Measurements from ENCODE around the gene HDAC6. TPM values are rescaled to one million over a fixed set of nuclear protein-coding genes. Genes with fewer than 3 reads are reported as not detected.
A peak's percentile ranks its signal among the peaks of the same experiment; 100 is the strongest.

The HDAC6 gene
- 47.1 TPM for total RNA-seq
- long read RNA-seq, partial matches to known transcripts, result 13 of 17 reads
- long read RNA-seq, other reads (novel, unspliced or antisense), result 2 of 17 reads

- DNase-seq (ENCODE audit: low spot score), result peak; percentile 96
These were observed at the start of gene HDAC6 for GRCh38 chrX:48801280-48802088. TSS of gene HDAC6 (plus strand) at chrX:48802067. CDS start at chrX:48802693, 626 bp downstream.

DNA sequence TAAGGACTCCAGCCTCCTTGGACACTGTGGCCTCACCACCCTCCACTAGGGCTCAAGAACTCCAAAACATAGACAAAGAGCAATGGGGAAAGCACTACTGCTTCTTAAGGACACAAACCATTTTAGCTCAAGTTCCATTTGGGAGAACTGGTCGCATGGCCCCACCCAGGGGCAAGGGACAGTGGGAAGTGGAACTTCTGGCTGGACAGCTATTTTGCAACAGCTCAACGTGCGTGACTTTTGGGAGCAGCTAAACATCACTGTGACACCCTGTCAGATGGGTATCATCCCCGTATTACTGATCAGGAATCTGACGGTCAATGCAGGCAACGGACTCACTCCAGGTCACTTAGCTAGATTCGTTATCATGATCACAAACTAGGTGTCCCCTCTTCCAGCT is 49.4 kb upstream of the HDAC6 start:
- no peak for DNase-seq (ENCODE audit: low spot score)

GRCh38 chrX:48753708-48754228 is 48.1 kb upstream of the HDAC6 start:
- DNase-seq (ENCODE audit: low spot score), result no peak

GRCh38 chrX:48754238-48754637 is 47.6 kb upstream of the HDAC6 start:
- DNase-seq (ENCODE audit: low spot score), result no peak

DNA sequence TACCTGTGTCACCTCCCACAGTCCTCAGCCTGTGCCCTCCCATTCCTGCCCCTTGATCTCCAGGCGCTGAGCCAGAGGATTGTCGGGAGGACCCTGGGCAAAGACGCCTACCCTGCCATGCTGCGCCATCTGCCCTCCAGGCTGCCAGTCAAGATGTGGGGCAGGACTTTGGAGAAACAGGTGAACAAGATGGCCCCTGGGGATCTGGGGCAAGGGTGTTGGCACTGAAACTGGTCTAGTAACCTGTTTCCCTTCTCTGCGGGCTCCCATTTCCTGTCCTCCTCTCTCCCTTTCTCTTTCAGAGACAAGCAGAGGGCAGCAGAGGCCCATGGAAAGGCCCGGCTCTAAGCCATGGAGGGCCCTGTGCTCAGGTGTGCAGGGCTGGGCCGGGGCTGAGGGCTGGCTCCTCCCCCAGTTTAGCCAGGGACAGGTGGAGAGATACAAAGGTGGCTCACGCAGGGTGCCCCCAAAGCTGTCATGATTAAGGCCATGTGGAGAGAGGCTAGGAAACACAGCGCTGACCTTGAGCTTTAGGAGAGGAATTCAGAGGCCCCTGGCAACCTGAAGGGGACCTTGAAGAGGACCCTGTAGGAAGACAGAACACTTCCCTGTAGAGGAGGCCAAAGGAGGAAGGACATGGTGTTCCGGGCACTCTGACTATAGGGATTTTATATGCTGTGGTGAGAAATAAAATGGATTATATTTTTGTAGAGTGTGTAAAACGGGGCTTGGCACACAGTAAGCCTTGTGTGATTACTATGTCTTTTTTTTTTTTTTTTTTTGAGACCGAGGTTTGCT is 40.0 kb upstream of the HDAC6 start, which contains the start of gene GLOD5:
TSS of gene GLOD5 (plus strand) at position 74 of the 798 bp plus-strand sequence. CDS start at position 118, 44 bp downstream.
- no peak for DNase-seq (ENCODE audit: low spot score)

GRCh38 chrX:48769230-48769629 is 32.6 kb upstream of the HDAC6 start:
- DNase-seq (ENCODE audit: low spot score), result no peak

DNA sequence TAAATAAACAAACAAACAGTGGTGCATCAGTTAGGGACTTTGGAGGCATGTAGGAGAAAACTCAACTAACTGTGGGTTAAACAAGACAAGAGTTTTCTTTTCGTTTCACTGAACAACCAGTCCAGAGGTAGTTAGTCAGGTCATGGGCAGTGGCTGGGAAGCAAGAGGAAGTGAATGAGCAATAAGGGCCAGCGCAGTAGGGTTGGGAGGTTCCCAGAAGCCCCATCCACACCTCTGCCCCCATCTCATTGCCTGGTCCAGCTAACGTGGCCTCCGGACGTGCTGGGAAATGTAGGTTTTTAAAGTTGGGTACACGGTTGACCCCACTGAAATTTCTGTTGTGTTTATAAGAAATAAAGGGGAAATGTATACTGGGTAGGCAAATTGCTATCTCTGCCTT is 31.6 kb upstream of the HDAC6 start:
- no peak for DNase-seq (ENCODE audit: low spot score)

- DNase-seq (ENCODE audit: low spot score), result no peak
These were observed 29.3 kb upstream of the HDAC6 start for GRCh38 chrX:48772602-48773001.

GRCh38 chrX:48776818-48777439 is 24.9 kb upstream of the HDAC6 start:
- DNase-seq (ENCODE audit: low spot score), result peak; percentile 30

GRCh38 chrX:48779399-48779798 is 22.5 kb upstream of the HDAC6 start:
- DNase-seq (ENCODE audit: low spot score), result peak; percentile 16

DNA sequence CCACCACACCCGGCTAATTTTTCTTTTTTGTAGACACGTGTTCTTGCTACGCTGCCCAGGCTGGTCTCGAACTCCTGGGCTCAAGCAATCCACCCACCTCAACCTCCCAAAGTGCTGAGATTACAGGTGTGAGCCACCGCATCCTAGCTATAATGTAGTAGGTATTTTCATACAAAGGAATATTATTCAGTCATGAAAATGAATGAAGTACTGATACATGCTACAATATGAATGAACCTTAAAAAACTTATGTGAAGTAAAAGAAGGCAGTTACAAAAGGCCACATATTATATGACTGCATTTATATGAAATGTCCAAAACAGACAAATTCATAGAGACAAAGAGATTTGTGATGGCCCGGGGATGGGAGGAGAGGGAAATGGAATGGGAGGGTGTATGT is 20.2 kb upstream of the HDAC6 start:
- peak; percentile 49 for DNase-seq (ENCODE audit: low spot score)

DNA sequence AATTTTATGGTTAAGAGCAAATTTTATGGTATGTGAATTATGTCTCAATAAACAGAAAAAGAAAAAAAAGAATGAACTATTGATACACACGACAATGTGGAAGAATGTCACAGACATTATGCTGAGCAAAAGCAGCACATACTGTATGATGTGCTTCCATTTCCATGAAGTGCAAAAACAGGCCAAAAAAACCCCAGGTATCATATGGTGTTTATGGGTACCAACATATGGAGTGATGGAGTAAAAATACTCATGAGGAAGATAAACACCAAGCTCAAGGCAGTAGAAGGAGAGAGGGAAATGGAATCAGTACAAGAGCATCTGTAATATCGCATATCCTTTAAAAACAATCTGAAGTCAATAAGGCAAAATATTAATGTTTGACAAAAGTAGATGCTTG is 19.7 kb upstream of the HDAC6 start:
- no peak for DNase-seq (ENCODE audit: low spot score)

DNA sequence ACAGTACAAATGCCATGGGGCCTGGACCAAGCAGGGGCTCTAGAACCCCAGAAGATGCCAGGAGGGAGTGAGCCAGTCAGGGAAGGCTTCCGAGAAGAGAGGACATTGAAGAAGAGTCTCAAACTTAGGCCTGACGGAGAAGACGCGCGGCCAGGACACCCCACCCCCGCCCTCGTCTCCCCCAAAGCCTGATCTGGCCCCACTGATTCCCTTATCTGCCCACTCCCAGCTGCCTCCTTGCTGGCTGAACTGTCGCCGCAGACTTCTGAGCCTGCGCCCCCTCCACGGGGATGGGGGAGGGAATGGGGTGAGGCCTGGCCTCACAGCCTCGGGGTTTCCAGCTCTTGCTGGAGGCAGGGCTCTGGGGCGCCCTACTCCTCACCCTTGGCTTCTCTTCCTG is 19.1 kb upstream of the HDAC6 start:
- DNase-seq (ENCODE audit: low spot score), result peak; percentile 59

- DNase-seq (ENCODE audit: low spot score), result peak; percentile 5
These were observed 17.1 kb upstream of the HDAC6 start for GRCh38 chrX:48784726-48785125.

GRCh38 chrX:48785186-48785539 is 16.7 kb upstream of the HDAC6 start:
- DNase-seq (ENCODE audit: low spot score), result peak; percentile 57

GRCh38 chrX:48785540-48786214 is 16.2 kb upstream of the HDAC6 start:
- DNase-seq (ENCODE audit: low spot score), result peak; percentile 82

DNA sequence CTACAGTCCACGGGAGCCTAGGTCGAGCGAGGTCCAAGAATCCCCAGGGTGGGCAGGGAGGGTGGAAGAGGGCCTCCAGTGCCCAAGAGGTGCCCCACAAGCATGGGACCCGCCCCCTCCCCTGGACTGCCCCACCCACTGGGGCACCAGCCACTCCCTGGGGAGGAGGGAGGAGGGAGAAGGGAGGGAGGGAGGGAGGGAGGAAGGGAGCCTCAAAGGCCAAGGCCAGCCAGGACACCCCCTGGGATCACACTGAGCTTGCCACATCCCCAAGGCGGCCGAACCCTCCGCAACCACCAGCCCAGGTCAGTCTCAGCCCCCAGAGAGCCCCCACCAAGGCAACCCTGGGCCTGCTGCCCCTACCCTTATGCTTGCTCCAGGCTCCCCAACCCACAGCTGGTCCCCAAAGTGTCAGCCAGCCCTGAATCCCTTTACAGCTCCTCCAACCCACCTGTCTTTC is 15.5 kb upstream of the HDAC6 start, which contains the start of gene GATA1:
TSS of gene GATA1 (plus strand) at position 250 of the 460 bp plus-strand sequence. CDS start 4,520 bp downstream, outside the sequence.
- peak; percentile 65 for DNase-seq (ENCODE audit: low spot score)

DNA sequence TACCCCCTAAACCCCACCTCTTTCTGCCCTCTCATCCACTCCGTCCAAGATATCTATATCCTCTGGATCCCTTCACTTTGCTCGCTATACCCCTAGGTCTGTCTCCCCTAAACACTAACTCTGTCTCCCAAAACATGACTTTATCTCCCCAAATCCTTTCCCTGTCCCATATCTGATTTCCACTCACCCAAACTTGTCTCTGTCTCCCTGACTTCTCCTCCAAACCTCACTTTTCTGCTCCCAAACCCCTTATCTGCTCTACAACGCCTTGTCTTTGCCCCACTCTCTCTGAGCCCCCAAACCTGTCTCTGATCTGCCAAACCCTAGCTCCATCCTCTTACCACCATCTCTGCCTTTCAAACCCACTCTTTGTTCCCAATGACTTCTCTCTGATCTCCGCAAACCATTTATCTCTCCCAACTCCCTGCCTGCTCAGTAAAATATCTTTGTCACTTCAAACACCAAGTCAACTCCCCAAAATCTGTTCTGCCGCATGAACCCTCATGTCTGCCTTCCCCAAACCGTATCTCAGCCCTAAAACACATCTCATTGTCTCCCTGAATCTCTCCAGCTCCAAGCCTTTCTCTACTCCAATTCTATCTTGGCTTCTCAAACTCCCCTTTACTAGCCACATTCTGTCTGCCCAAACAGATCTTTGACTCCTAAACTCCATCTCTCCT is 14.9 kb upstream of the HDAC6 start:
- DNase-seq (ENCODE audit: low spot score), result no peak

- DNase-seq (ENCODE audit: low spot score), result peak; percentile 53
These were observed 14.1 kb upstream of the HDAC6 start for GRCh38 chrX:48787505-48788443.
